Measurements from ENCODE around the gene AP4M1. TPM values are rescaled to one million over a fixed set of nuclear protein-coding genes. Genes with fewer than 3 reads are reported as not detected.

The AP4M1 gene
- total RNA-seq, 1 experiment from 2014 or later, result 25.1 TPM

DNA sequence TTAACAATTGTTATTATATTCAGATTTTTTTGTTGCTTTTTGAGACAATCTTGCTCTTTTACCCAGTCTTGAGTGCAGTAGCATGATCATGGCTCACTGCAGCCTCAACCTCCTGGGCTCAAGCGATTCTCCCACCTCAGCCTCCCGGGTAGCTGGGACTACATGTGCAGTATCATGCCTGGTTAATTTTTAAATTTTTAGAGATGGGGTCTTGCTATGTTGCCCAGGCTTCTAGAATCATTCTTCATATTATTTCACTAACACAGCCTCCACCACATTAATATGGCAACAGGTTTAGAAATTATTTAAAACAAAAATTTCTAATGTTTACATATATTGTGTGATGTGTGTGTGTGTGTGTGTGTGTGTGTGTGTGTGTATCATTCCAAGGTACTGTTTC, 45.8 kb downstream of the AP4M1 start:
- peaks cover 8% of the 10 kb centered on the region for H3K4me1 ChIP-seq (ENCODE audit: insufficient read depth, low read length, poor library complexity, severe bottlenecking)
- no peak for TF ChIP-seq EZH2 (IDR thresholded peaks at IDR 0.05; ENCODE audit: borderline replicate concordance, low read depth, low read length, poor library complexity, severe bottlenecking)
- no peak overlapping the region for H3K4me3 ChIP-seq (ENCODE audit: low read depth, low read length, poor library complexity, severe bottlenecking)
- no TSS peak for BruUV-seq (replicated peaks)
- H3K36me3 ChIP-seq (ENCODE audit: insufficient read depth, low read length, poor library complexity, severe bottlenecking), result no peaks in the 10 kb centered on the region
- H3K27me3 ChIP-seq (replicated peaks; ENCODE audit: insufficient read depth, low read depth, low read length, poor library complexity), result no peaks in the 10 kb centered on the region
- no peak for DNase-seq (ENCODE audit: low spot score)
- no peak overlapping the region for H3K27ac ChIP-seq (ENCODE audit: low read depth, low read length, poor library complexity, severe bottlenecking)
- no peaks in the 10 kb centered on the region for H3K9me3 ChIP-seq (ENCODE audit: low read depth, low read length, poor library complexity, severe bottlenecking)
- CTCF ChIA-PET, result no interaction called here
- intact Hi-C loops (cut with micrococcal nuclease; ENCODE audit: unreplicated experiment), result no loop called here
- POLR2A ChIA-PET (ENCODE audit: low non-redundant PET), result no interaction called here

DNA sequence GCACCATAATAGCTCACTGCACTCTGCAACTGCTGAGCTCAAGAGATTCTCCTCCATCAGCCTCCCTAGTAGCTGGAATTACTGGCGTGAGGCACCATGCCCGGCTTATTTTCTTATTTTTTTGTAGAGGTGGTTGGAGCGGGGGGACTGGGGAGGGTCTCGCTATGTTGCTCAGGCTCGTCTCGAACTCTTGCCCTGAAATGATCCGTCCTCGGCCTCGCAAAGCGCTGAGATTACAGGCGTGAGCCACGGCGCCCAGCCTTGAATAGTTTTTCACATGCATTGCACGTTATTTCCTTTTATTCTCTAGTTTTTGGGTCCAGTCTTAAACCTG, 46.7 kb downstream of the AP4M1 start:
- CTCF ChIA-PET, result interaction anchor here (0.6 to 1.0 kb wide), 2 partner anchors 10 to 42 kb away, joined by 3 read pairs; no protein-coding TSS in a partner anchor
- peaks cover 11% of the 10 kb centered on the region for H3K4me1 ChIP-seq (ENCODE audit: insufficient read depth, low read length, poor library complexity, severe bottlenecking)
- peak overlapping the region; percentile 75 for H3K27ac ChIP-seq (ENCODE audit: low read depth, low read length, poor library complexity, severe bottlenecking)
- no peaks in the 10 kb centered on the region for H3K36me3 ChIP-seq (ENCODE audit: insufficient read depth, low read length, poor library complexity, severe bottlenecking)
- TF ChIP-seq EZH2 (IDR thresholded peaks at IDR 0.05; ENCODE audit: borderline replicate concordance, low read depth, low read length, poor library complexity, severe bottlenecking), result no peak
- no peak for TF ChIP-seq CTCF (conservative IDR thresholded peaks at IDR 0.05; ENCODE audit: low read depth, low read length)
- peak overlapping the region; percentile 75 for H3K4me3 ChIP-seq (ENCODE audit: low read depth, low read length, poor library complexity, severe bottlenecking)
- BruUV-seq (replicated peaks), result no TSS peak
- POLR2A ChIA-PET (ENCODE audit: low non-redundant PET), result interaction anchor here (0.7 to 1.0 kb wide), 3 partner anchors 23 to 282 kb away, joined by 3 to 9 read pairs (median 3); no protein-coding TSS in a partner anchor
- DNase-seq (ENCODE audit: low spot score), result no peak
- H3K9me3 ChIP-seq (ENCODE audit: low read depth, low read length, poor library complexity, severe bottlenecking), result no peaks in the 10 kb centered on the region
- intact Hi-C loops (cut with micrococcal nuclease; ENCODE audit: unreplicated experiment), result loop anchor here (1.0 kb wide), 1 partner anchor 10 kb away; the partner anchor contains the start of gene TRAPPC14
- H3K27me3 ChIP-seq (replicated peaks; ENCODE audit: insufficient read depth, low read depth, low read length, poor library complexity), result no peaks in the 10 kb centered on the region

- H3K4me3 ChIP-seq (ENCODE audit: low read depth, low read length, poor library complexity, severe bottlenecking), result peak within 1 kb of the TSS; percentile 75
- intact Hi-C loops (cut with micrococcal nuclease; ENCODE audit: unreplicated experiment), result loop anchor here (1.0 kb wide), 1 partner anchor 10 kb away; the partner anchor contains the start of gene TRAPPC14
- peaks cover 13% of the 10 kb centered on the region for H3K4me1 ChIP-seq (ENCODE audit: insufficient read depth, low read length, poor library complexity, severe bottlenecking)
- H3K36me3 ChIP-seq (ENCODE audit: insufficient read depth, low read length, poor library complexity, severe bottlenecking), result no peaks in the 10 kb centered on the region
- H3K27me3 ChIP-seq (replicated peaks; ENCODE audit: insufficient read depth, low read depth, low read length, poor library complexity), result no peaks in the 10 kb centered on the region
- TF ChIP-seq EZH2 (IDR thresholded peaks at IDR 0.05; ENCODE audit: borderline replicate concordance, low read depth, low read length, poor library complexity, severe bottlenecking) (no peak), CTCF (conservative IDR thresholded peaks at IDR 0.05; ENCODE audit: low read depth, low read length) (no peak)
- DNase-seq (ENCODE audit: low spot score), result peak; percentile 99
- ChIA-PET POLR2A (ENCODE audit: low non-redundant PET) (interaction anchor here (0.7 to 1.0 kb wide), 2 partner anchors 24 to 282 kb away, joined by 3 read pairs; no protein-coding TSS in a partner anchor), CTCF (interaction anchor here (0.6 to 1.0 kb wide), 4 partner anchors 9 to 373 kb away, joined by 3 to 4 read pairs (median 3); no protein-coding TSS in a partner anchor)
- peak within 1 kb of the TSS; percentile 75 for H3K27ac ChIP-seq (ENCODE audit: low read depth, low read length, poor library complexity, severe bottlenecking)
- H3K9me3 ChIP-seq (ENCODE audit: low read depth, low read length, poor library complexity, severe bottlenecking), result no peaks in the 10 kb centered on the region
- BruUV-seq (replicated peaks), result no TSS peak
These were observed 47.3 kb downstream of the AP4M1 start, which contains the start of gene LAMTOR4 for GRCh38 chr7:100148559-100149328. Gene LAMTOR4, plus strand, starts transcription at chr7:100148918. Its CDS starts 55 bp downstream, at chr7:100148973.
